Stimulated activated CD8-positive, alpha-beta memory T cell treated with anti-CD3 and anti-CD28 coated beads, Interleukin-4, amount 100 ng/mL, for 24 hours (primary cell): ENCODE measurements around the gene SCN9A.
"Not testable (repeated sequence)": the region's sequence is repeated elsewhere in the genome, so short reads cannot be mapped to it uniquely, and the experiment has no call there.

ENCODE experiments used
- DNase-seq: peaks from one replicate; pipeline ENCODE4 v3.0.0-alpha.2; 2020; ENCODE audit warnings: low read depth

The SCN9A gene

GRCh38 chr2:166375195-166375735 is 479 bp downstream of the SCN9A start:
- no peak for DNase-seq

GRCh38 chr2:166373951-166374350 is 1.8 kb downstream of the SCN9A start:
- no peak for DNase-seq

- no peak for DNase-seq
Measured at GRCh38 chr2:166373539-166373938, 2.2 kb downstream of the SCN9A start.

- no peak for DNase-seq
Measured at GRCh38 chr2:166373105-166373504, 2.6 kb downstream of the SCN9A start.

GRCh38 chr2:166372046-166372445 is 3.7 kb downstream of the SCN9A start:
- no peak for DNase-seq

- DNase-seq, result no peak
Measured at GRCh38 chr2:166365803-166366420, 9.8 kb downstream of the SCN9A start.

GRCh38 chr2:166365239-166365638 is 10.5 kb downstream of the SCN9A start:
- no peak for DNase-seq

- DNase-seq, result no peak
Measured at GRCh38 chr2:166364476-166365161, 11.1 kb downstream of the SCN9A start.

- no peak for DNase-seq
Measured at GRCh38 chr2:166361351-166362153, 14.2 kb downstream of the SCN9A start.

GRCh38 chr2:166360906-166361305 is 14.8 kb downstream of the SCN9A start:
- no peak for DNase-seq

GRCh38 chr2:166360426-166360825 is 15.3 kb downstream of the SCN9A start:
- DNase-seq, result no peak

GRCh38 chr2:166357950-166358321 is 17.8 kb downstream of the SCN9A start:
- not testable (repeated sequence) for DNase-seq

GRCh38 chr2:166357068-166357949 is 18.4 kb downstream of the SCN9A start:
- no peak for DNase-seq

GRCh38 chr2:166351319-166351718 is 24.4 kb downstream of the SCN9A start:
- no peak for DNase-seq

GRCh38 chr2:166350525-166350924 is 25.2 kb downstream of the SCN9A start:
- DNase-seq, result no peak

GRCh38 chr2:166344286-166345113 is 31.2 kb downstream of the SCN9A start:
- no peak for DNase-seq

GRCh38 chr2:166343467-166343866 is 32.3 kb downstream of the SCN9A start:
- no peak for DNase-seq

- no peak for DNase-seq
Measured at GRCh38 chr2:166341426-166341825, 34.3 kb downstream of the SCN9A start.

- no peak for DNase-seq
Measured at GRCh38 chr2:166338831-166339339, 36.9 kb downstream of the SCN9A start.

GRCh38 chr2:166337932-166338331 is 37.8 kb downstream of the SCN9A start:
- no peak for DNase-seq

- no peak for DNase-seq
Measured at GRCh38 chr2:166335284-166335683, 40.5 kb downstream of the SCN9A start.
